GM18519 (cell line): Measurements from ENCODE around the gene RANBP3L.
A peak's percentile ranks its signal among the peaks of the same experiment; 100 is the strongest.

Experiments
- ATAC-seq: cut with Tn5 transposase; IDR thresholded peaks from one replicate; pipeline ENCODE4 v1.9.1; 2021; ENCODE audit warnings: mild to moderate bottlenecking, moderate library complexity; ENCODE audit not compliant: unreplicated experiment, low FRiP score

RANBP3L gene

DNA sequence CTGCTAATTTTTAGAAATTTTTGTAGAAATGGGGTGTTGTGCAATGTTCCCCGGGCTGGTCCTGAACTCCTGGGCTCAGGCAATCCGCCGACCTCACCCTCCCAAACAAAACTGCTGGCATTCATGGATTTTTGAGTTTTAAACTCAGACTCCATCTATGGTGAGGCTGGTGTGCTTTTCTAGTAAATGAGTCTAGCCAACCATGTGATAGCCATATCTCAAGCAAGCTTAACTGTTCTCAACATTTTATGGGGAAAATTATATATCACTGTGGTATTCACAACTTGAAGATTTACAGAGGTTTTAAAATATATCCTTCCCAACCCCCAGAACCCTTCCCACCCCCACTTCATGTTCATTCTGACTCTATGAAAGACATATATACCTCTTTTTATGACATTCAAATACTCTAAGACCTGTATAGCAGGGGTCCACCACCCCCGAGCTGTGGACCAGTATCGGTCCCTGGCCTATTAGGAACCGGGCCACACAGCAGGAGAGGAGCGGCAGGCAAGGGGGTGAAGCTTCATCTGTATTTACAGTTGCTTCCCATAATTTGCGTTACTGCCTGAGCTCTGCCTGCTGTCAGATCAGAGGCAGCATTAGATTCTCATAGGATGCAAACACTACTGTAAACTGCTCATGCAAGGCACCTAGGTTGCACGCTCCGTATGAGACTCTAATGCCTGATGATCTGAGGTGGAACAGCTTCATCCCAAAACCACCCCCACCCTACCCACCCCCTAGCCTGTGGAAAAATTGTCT is 55.5 kb downstream of the RANBP3L start:
- ATAC-seq = no peak

GRCh38 chr5:36244076-36244475 is 57.6 kb downstream of the RANBP3L start:
- ATAC-seq = no peak

DNA sequence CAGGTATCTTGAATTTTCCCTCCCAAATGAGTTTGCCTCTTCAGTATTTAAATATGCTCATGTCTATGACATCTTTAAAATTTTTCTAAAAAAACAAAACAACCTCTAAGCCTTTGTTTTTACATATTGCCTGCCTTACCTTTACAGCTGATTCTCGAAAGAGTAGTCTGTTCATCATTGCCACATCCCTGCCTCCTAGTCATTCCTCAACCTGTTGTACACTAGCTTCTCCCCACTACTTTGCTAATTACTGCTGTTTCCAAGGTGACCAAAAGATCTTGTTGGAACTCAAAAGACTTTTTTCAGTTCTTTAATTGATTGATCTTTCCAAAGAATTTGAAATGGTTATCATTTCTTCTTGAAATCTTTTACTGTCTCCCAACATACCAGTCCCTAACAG is 58.0 kb downstream of the RANBP3L start:
- no peak for ATAC-seq

DNA sequence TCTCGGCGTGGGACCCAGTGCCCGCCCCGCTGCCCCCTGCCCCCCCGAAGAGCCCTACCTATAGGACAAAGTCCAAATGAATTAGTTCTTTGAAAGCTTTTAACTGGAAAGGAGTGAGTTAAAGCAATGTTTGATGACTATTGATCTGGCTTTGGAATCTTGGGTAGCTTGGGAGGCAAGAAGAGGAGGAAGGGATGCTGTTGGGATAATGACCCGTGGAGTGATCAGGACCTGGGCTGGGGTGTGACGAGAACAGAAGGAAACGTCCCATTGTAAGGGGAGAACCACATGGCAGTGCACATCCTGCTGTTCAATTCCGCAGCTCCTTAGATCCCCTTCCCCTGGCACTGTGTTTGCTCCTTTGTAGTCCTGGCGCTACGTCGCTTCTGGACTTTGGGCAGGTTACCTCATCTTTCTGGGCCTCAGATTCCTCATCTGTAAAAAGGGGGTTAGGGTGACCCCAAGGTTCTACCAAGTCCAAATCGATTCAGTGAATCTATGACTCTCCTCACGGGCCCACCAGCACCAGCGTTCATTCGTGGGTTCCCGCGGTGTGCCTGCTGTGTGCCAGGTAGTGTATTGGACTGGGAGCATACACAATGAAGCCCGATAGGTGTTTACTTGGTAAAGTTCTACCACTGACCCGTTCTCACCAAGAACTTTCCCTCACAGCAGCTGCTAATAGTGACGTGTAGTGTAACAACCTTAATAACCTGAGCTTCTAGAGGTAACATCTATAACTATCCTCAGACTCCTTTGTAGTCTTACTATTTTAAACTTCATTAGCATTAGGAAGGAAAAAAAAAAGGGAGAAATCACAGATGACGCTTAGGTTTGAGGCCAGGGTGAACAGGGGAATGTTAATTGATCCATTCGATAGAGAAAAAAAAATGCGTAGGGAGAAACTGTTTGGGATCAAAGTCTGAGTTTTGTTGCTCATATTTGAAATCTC is 58.9 kb downstream of the RANBP3L start:
- no peak for ATAC-seq

DNA sequence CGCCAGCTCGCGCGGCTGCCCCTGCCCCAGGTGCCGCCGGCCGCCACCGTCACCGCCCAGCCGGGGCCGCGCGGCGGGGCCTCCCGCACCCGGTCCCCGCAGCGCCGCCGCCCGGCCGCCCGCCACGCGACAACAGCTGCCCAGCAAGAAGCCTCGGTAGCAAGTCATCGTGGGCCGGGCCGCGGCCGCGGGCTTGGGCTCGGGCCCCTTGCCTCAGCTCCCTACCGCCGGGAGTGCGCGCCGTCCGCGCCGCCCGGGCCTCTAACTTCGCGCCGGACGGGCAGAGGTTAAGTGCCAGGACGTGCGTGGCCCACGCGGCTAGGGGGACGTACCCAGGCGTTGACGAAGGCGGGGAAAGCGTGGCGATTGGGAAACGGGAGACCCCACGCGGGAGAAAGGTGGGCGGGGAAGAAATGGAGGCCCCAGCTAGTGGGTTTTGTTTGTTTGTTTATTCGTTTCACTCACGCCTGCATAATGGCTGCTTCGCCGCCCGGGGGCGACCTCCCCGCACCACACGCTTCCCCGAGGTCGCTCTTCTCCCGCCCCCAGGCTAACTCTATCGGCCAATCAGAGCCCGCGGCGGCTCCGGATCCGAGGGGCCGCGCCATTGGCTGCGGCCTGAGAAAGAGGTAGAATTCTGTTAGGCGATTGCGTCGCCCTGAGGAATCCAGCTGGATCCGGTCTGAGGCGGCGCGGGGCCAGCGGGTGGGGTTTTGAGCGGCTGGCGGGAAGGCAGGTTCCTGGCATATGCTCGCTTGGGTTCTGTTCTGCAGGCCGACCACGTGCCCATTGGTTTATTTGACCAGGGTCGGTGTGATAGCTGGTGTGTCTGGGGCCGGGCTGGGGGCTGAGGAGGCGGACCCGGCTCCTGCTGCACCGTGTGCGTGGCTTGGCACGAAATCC is 59.8 kb downstream of the RANBP3L start, which contains the start of gene NADK2:
NADK2 (minus strand) TSS at position 295 of the 903 bp plus-strand sequence; CDS start at position 168, 127 bp downstream.
- peak; percentile 87 for ATAC-seq

- no peak for ATAC-seq
Observed at GRCh38 chr5:36240779-36241630, 60.7 kb downstream of the RANBP3L start.

DNA sequence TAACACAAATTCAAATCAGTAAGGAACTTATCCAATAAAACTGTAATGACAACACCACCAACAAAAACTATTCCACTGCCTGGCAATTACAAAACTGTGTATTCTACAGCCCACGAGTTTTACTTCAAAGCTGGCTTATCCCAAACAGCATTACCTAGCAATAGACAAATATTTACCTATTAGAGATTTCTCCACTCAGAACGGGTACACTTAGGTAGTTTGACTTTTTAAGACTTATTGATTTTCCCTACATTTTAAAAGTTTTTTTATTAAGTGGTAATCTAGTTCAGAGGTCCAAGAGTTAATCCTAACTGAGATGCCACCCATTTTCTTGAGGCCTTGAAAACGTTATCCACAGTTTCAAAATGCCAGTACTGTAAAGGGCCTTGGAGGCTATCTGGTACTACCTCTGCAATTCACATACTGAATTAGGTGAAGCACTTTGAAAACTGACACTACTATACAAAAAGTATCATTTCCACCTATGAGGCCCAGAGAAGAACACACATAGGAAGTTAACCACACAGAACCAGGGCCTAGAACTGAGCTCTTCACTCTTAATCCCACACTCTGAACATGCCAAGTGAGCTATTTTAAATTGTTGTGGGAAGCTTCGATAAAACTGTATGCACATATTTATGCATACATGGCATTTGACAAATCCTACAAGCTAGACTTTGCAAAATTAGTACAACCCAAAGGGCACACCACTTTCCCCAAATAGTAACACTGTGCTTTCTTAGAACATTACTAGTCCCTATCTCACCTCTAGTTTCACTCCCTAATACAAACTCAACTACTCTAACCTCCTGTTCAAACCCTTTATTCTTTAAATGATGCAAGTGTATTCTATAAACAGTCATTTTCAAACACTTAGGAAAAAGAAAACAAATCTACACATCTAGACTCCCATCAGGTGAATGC is 62.1 kb downstream of the RANBP3L start:
- no peak for ATAC-seq

DNA sequence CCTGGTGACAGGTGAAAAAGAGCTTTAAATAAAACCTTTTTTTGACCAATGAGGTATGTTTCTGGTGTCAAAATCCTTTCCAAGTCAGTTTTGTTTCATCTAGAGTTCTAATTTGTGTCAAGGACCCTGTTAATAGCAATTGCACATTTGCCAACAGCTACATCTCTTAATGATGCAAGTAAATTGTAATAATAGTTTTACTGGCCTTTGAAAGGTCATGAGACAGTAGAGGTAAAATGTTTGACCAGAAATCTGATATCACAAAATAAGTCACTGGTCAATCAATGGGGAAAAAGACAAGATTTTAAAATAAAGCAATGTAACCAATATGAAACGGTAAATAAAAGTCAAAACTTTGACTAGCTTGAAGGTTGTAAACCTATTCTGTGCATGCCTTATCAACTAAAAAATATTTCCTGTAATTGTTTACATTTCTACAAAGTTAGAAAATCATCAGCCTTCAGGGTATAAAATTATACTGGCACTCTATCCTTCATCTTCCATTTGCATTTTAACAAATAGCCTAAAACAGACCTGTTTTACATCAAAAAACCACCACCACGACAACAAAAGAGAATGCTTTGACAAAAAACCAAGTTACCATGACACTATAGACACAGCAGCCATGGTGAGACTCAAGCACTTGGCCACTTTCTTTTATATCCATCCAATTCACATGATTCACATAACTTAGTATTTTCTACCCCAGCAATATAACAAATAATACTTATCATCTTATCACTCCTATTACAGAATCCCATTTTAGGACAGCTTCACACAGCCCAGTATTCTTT is 63.0 kb downstream of the RANBP3L start:
- ATAC-seq = no peak

- no peak for ATAC-seq
Observed at GRCh38 chr5:36237751-36238150, 64.0 kb downstream of the RANBP3L start.

DNA sequence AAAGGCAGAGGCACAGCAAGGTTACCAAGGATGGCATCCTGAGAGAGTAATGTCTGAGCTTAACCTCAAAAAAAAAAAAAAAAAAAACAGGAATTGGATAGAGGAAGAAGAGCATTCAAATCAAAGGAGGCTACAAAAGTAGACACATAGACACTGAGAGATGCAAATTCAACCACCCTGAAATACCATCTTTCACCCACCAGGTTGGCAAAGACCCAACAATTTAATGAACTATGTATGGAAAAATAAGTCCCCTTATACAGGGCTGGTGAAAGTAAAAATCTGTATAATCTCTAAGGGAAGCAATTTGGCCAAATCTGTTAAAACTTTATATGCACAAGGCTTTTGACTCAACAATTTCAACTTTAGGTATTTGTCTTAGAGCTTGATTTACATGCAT is 64.9 kb downstream of the RANBP3L start:
- ATAC-seq = no peak

- no peak for ATAC-seq
Observed at GRCh38 chr5:36232533-36232932, 69.2 kb downstream of the RANBP3L start.

- no peak for ATAC-seq
Observed at GRCh38 chr5:36230151-36230790, 71.4 kb downstream of the RANBP3L start.

GRCh38 chr5:36228505-36228904 is 73.2 kb downstream of the RANBP3L start:
- ATAC-seq = no peak

GRCh38 chr5:36227046-36227445 is 74.7 kb downstream of the RANBP3L start:
- no peak for ATAC-seq

GRCh38 chr5:36222620-36223019 is 79.1 kb downstream of the RANBP3L start:
- no peak for ATAC-seq

- ATAC-seq = no peak
Observed at GRCh38 chr5:36217988-36218387, 83.7 kb downstream of the RANBP3L start.

GRCh38 chr5:36217567-36217966 is 84.1 kb downstream of the RANBP3L start:
- no peak for ATAC-seq
